HG02798 (cell line): ENCODE measurements around the gene POC1B.

Experiments used
- ATAC-seq: cut with Tn5 transposase; IDR thresholded peaks from one replicate; pipeline ENCODE4 v1.9.1; 2021; ENCODE audit warnings: mild to moderate bottlenecking; ENCODE audit not compliant: unreplicated experiment, poor library complexity

POC1B gene

GRCh38 chr12:89539426-89540223, 13.8 kb upstream of the POC1B start:
- ATAC-seq: peak; percentile 45

GRCh38 chr12:89538897-89539296, 13.1 kb upstream of the POC1B start:
- ATAC-seq: no peak

- ATAC-seq: no peak
Observed at GRCh38 chr12:89537389-89537788, 11.5 kb upstream of the POC1B start.

DNA sequence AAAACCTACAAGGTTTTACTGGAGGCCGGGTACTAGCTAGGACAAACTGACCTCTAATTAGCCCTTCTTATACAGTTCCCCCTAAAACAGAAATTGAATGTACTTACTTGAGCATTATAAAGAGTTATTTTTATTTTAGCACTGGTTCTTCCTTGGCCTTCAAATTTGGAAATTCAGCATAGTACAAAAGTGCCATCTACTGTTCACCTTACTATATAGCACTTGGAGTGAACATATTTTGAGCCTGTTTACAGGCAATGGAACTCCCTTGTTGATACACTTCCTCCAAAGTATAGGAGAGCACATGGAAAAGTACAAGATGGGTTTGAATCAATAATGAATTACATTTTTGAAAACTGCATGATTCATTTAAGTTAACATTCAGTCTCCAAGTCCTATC, 3.9 kb upstream of the POC1B start:
- no peak for ATAC-seq

GRCh38 chr12:89528434-89528833, 2.6 kb upstream of the POC1B start:
- ATAC-seq: no peak

DNA sequence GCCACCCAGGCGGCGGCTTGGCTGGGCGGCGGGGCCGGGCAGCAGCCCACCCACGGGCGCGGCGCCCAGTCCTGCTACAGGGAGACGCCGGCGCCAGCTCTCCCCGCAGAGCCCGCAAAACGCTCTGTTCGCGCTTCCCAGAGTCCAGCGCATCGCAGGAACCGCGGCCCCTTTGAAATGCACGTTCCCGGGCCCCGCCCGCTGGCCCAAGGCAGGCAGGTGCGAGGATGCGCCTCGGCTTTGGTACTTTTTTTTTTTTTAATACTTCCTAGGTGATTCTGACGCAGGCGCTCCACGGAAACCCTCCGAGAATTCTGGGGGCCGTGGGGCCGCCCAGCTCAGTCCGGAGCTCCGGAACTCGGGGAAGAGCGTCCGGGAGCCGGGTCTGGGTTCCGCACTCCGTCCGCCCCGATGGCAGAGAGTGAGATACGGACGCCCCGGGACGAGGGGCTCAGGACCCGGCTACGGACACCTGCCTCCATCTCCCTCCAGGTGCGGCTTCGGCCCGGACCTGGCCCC, 483 bp downstream of the POC1B start:
- ATAC-seq: peak; percentile 29

DNA sequence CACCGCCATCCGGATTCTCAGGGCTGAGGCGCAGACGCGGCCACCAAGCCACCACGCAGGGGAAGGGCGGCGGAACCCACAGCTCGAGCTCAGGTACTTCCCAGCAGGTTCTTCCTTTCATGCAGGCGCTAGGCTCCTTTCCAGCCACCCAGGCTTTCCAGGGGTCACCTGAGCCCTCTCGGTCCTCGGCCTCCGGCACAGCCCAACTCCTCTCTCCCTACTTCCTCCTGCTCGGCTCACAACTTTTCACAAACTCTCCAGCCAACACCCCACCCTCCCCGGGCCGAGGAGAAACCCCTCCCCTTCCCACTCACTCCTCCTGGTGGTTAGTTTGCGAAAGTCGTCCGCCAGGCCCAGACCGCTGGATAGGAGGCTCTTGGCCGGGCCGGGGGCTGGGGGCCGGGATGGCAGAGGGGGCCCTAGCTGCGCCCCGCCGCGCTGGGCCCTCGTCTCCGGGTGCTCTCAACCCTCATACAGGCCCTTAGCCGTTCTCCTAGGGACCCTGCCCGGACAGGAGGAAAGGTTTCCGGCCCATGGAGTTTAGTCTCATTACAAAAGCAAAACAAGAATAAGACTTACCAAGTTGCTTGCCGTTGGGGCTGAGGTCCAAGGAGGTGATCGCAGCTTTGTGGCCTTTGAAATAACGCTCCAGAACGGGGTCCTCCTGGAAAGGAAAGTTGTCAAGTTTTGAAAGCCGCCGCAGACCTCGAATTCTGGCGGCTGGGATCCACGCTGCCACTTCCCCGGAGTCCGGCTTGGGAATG, 1.1 kb downstream of the POC1B start, which contains the start of gene GALNT4:
TSS of gene GALNT4 (minus strand) at position 256 of the 764 bp plus-strand sequence. CDS start at position 9, 247 bp downstream.
- ATAC-seq: peak; percentile 82

- no peak for ATAC-seq
Observed at GRCh38 chr12:89523843-89524540, 1.9 kb downstream of the POC1B start.

DNA sequence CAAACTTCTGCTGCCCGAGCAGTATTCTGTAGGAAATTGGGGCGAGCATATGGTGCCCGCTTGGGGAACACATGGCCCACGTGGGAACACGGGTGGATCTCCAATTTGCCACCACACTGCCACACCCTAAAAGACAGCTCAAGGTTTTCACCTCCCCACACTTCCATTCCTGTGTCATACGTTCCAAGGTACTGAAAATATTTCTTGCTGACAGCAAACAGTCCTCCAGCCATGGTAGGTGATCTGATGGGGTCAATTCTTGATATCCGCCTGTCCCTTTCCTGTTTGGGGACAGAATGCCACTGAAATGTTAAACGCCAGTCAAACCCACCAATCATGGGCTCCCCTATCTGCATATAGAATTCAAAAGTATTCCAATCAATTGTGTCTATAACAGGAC, 2.5 kb downstream of the POC1B start:
- no peak for ATAC-seq

GRCh38 chr12:89521364-89522223, 4.3 kb downstream of the POC1B start:
- ATAC-seq: no peak

GRCh38 chr12:89517720-89518119, 8.1 kb downstream of the POC1B start:
- ATAC-seq: no peak

DNA sequence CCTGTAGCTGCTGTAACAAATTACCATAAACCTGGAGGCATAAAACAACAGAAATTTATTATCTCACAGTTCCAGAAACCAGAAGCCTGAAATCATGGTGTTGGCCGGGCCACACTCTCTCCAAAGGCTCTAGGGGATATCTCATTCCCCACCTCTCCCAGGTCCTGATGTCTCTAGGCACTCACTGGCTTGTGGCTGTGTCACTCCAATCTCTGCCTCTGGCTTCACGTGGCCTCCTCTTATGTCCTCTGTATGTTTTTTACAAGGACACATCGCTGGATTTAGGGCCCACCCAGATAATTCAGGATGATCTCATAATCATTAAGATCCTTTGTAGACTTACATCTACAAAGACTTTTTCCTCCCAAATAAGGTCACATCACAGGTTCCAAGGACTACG, 9.2 kb downstream of the POC1B start:
- ATAC-seq: no peak

- peak; percentile 81 for ATAC-seq
Observed at GRCh38 chr12:89514751-89515150, 11.1 kb downstream of the POC1B start.

DNA sequence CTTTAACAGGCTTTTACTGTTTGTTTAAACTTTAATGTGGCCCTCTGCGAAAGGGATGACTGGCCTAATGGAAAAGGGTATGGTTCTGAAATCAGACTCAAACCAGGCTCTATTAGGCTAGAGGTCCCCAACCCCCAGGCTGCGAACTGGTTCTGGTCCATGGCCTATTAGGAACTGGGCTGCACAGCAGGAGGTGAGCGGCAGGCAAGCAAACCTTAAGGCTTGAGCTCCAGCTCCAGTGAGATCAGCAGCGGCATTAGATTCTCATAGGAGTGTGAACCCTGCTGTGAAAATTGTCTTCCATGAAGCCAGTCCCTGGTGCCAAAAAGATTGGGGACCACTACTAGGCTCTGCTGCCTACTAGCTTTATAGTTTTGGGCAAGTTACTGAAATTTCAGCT, 12.3 kb downstream of the POC1B start:
- ATAC-seq: no peak

GRCh38 chr12:89507015-89507824, 18.6 kb downstream of the POC1B start:
- ATAC-seq: no peak

- no peak for ATAC-seq
Observed at GRCh38 chr12:89506050-89506449, 19.8 kb downstream of the POC1B start.

DNA sequence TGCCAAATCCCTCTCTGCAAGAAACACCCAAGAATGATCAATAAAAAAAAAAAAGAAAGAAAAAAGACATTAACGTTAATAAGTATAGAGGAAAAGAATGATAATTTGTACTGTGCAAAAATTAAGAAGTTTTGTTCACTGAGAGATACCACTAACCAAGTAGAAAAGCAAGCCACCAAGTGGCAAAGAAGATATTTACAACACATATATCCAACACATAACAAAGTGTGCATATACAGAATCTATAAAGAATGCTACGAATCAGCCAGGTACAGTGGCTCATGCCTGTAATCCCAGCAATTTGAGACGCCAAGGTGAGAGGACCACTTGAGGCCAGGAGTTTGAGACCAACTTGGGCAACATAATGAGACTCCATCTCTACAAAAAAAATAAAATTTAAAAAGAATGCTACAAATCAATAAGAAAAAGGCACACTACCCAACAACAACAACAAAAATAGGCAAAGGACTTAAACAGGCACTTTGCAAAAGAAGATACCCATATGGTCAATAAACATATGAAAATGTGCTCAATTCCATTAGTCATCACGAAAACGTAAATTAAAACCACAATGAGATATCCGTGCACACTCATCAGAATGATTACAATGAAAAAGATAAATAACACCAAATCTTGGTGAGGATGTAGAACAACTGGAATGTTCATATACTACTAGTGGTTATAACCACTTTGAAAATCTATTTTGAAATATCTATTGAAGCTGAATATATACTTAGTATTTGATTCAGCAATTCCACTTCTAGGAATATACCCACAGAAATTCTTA, 21.1 kb downstream of the POC1B start:
- ATAC-seq: no peak

DNA sequence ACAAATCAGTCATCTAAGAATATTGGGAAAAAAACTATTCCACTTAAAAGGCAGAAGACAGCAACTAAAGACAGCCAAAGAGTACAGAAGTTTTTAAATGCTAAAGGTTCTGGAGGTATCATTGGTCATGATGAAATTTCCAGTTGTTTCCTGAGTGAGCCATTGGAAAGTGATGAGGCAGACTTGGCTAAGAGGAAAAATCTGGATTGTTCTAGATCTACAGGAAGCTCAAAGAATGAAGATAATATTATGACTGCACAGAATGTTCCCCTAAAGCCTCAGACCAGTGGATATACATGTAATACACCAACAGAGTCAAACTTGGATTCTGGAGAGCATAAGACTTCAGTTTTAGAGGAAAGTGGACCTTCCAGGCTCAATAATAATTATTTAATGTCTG, 24.1 kb downstream of the POC1B start:
- ATAC-seq: no peak
